ENCODE measurements around the gene CSF1R.
"Not testable (repeated sequence)": the region's sequence is repeated elsewhere in the genome, so short reads cannot be mapped to it uniquely, and the experiment has no call there.

The CSF1R gene

GRCh38 chr5:150103678-150104549 lies 17.6 kb upstream of the CSF1R start:
- DNase-seq, result no peak

- DNase-seq, result no peak
These were observed 14.7 kb upstream of the CSF1R start for GRCh38 chr5:150101023-150101422.

- DNase-seq, result no peak
These were observed 10.8 kb upstream of the CSF1R start for GRCh38 chr5:150097152-150097551.

GRCh38 chr5:150092159-150092787 lies 5.9 kb upstream of the CSF1R start:
- DNase-seq, result no peak

GRCh38 chr5:150085191-150085912 lies 1.0 kb downstream of the CSF1R start:
- no peak for DNase-seq

GRCh38 chr5:150084754-150085153 lies 1.6 kb downstream of the CSF1R start:
- not testable (repeated sequence) for DNase-seq

GRCh38 chr5:150082889-150083288 lies 3.5 kb downstream of the CSF1R start:
- no peak for DNase-seq

GRCh38 chr5:150082374-150082773 lies 4.0 kb downstream of the CSF1R start:
- no peak for DNase-seq

GRCh38 chr5:150081541-150082283 lies 4.6 kb downstream of the CSF1R start:
- peak; percentile 86 to 91 for DNase-seq

- no peak for DNase-seq
These were observed 5.5 kb downstream of the CSF1R start for GRCh38 chr5:150080696-150081435.

GRCh38 chr5:150079909-150080461 lies 6.4 kb downstream of the CSF1R start:
- no peak for DNase-seq

GRCh38 chr5:150078802-150079689 lies 7.3 kb downstream of the CSF1R start:
- no peak for DNase-seq

- DNase-seq, result no peak
These were observed 8.2 kb downstream of the CSF1R start for GRCh38 chr5:150077996-150078801.

GRCh38 chr5:150077060-150077459 lies 9.3 kb downstream of the CSF1R start:
- no peak for DNase-seq

GRCh38 chr5:150075806-150076205 lies 10.5 kb downstream of the CSF1R start:
- DNase-seq, result no peak

GRCh38 chr5:150075233-150075632 lies 11.1 kb downstream of the CSF1R start:
- no peak for DNase-seq

GRCh38 chr5:150073677-150074076 lies 12.7 kb downstream of the CSF1R start:
- DNase-seq, result no peak

GRCh38 chr5:150073086-150073625 lies 13.2 kb downstream of the CSF1R start:
- no peak for DNase-seq

GRCh38 chr5:150070821-150071220 lies 15.5 kb downstream of the CSF1R start:
- no peak for DNase-seq

Measured in inflammatory macrophage treated with lipopolysaccharide for 1 hour (primary cell).